ENCODE data around the gene RRP1. TPM values are rescaled to one million over a fixed set of nuclear protein-coding genes. Genes with fewer than 3 reads are reported as not detected.

The RRP1 gene
- total and polyA plus RNA-seq, 9 of the 15 experiments (the other 6 are each of a cell fraction or from before 2014, with no cell fraction given): 0.89 to 105 (median 51.6) TPM

GRCh38 chr21:43767984-43768867, 21.2 kb upstream of the RRP1 start (continued):
- no peak for TF ChIP-seq POLR2AphosphoS2 (IDR thresholded peaks at IDR 0.05; ENCODE audit: low read length)
- TF ChIP-seq HDAC2 (IDR thresholded peaks at IDR 0.05): peak; percentile 79; the same call in 1 of the 2 replicates
- TF ChIP-seq BACH1 (tag; IDR thresholded peaks at IDR 0.05): peak; percentile 98
- TF ChIP-seq ZNF766 (CRISPR knock-in tag; conservative IDR thresholded peaks at IDR 0.05): peak; percentile 87
- TF ChIP-seq ZBTB11 (CRISPR knock-in tag; IDR thresholded peaks at IDR 0.05): peak in 1 of 3 experiments; percentile 79; a peak in 2 of 6 replicates
- TF ChIP-seq ARID1B (IDR thresholded peaks at IDR 0.05): peak; percentile 84
- TF ChIP-seq MTA3 (IDR thresholded peaks at IDR 0.05; ENCODE audit: borderline replicate concordance): peak; percentile 76; the same call in 1 of the 2 replicates
- 0 out of 2 replicates have a peak, but pooled peaks have one; percentile 47 for TF ChIP-seq KLF10 (CRISPR knock-in tag; IDR thresholded peaks at IDR 0.05)
- no peak for TF ChIP-seq ZNF77 (CRISPR knock-in tag; IDR thresholded peaks at IDR 0.05)
- TF ChIP-seq ATF3 (IDR thresholded peaks at IDR 0.05): peak; percentile 85
- peak; percentile 50; the same call in 1 of the 2 replicates for TF ChIP-seq ATF3 (CRISPR knock-in tag; conservative IDR thresholded peaks at IDR 0.05)
- TF ChIP-seq FOXK1 (CRISPR knock-in tag; IDR thresholded peaks at IDR 0.05; ENCODE audit: borderline replicate concordance): peak; percentile 56; the same call in 1 of the 2 replicates
- peak; percentile 55; the same call in 1 of the 2 replicates for TF ChIP-seq TFAP4 (CRISPR knock-in tag; IDR thresholded peaks at IDR 0.05; ENCODE audit: borderline replicate concordance)
- no peak for TF ChIP-seq THRAP3 (IDR thresholded peaks at IDR 0.05; ENCODE audit: borderline replicate concordance)
- peak; percentile 98 for TF ChIP-seq MAFG (tag; conservative IDR thresholded peaks at IDR 0.05)
- no peak for TF ChIP-seq ZNF124 (CRISPR knock-in tag; IDR thresholded peaks at IDR 0.05)
- TF ChIP-seq MAZ (CRISPR knock-in tag; conservative IDR thresholded peaks at IDR 0.05 in 1 of 2, IDR thresholded peaks at IDR 0.05 in 1 of 2): peak in 1 of 2 experiments; percentile 57; a peak in 1 of 4 replicates
- peak; percentile 85 for TF ChIP-seq JUND (IDR thresholded peaks at IDR 0.05; ENCODE audit: borderline replicate concordance, low read depth, low read length)
- peak; percentile 74; the same call in 1 of the 3 replicates for TF ChIP-seq JUND (tag; IDR thresholded peaks at IDR 0.05; ENCODE audit: borderline replicate concordance, low read depth, low read length)
- TF ChIP-seq ZNF696 (CRISPR knock-in tag; conservative IDR thresholded peaks at IDR 0.05): no peak
- TF ChIP-seq HNRNPLL (IDR thresholded peaks at IDR 0.05; ENCODE audit: low read depth, low read length, poor library complexity, severe bottlenecking): peak; percentile 55
- TF ChIP-seq KLF16 (IDR thresholded peaks at IDR 0.05): no peak
- peak; percentile 73; the same call in 1 of the 2 replicates for TF ChIP-seq CTBP1 (IDR thresholded peaks at IDR 0.05; ENCODE audit: borderline replicate concordance)

Data from K562 (cell line).